Keratinocyte (primary cell): Measurements from ENCODE around the gene AOAH.

Experiments
- CTCF ChIP-seq, 3 experiments: IDR thresholded peaks in 1 of 3; conservative IDR thresholded peaks in 1 of 3; optimal IDR thresholded peaks in 1 of 3; 2 replicates in 2 of 3; 3 replicates in 1 of 3; pipeline versions ENCODE3 to v1.5.1; 2011; ENCODE audit warnings: low read length in 3 of 3, mild to moderate bottlenecking in 3 of 3, moderate library complexity in 2 of 3, control low read depth in 1 of 3, inconsistent platforms in 1 of 3; ENCODE audit not compliant: insufficient read depth in 2 of 3; ENCODE audit errors: extremely low read depth in 1 of 3
- EZH2 ChIP-seq: IDR thresholded peaks from one replicate; pipeline ENCODE4 v1.6.1; 2012; ENCODE audit warnings: inconsistent platforms, mild to moderate bottlenecking, low read length, moderate library complexity

- TF ChIP-seq CTCF (optimal IDR thresholded peaks at IDR 0.05 in 1 of 3, IDR thresholded peaks at IDR 0.05 in 1 of 3, conservative IDR thresholded peaks at IDR 0.05 in 1 of 3; ENCODE audit: extremely low read depth in 1 of 3, insufficient read depth in 2 of 3, low read length in 3 of 3), result no peak
- TF ChIP-seq EZH2, result no peak
These were observed 42.2 kb downstream of the AOAH start for GRCh38 chr7:36682102-36682501.
